ENCODE data around the gene BPIFA3.

GRCh38 chr20:33231237-33231636 is 14.1 kb downstream of the BPIFA3 start:
- no peak for TF ChIP-seq TAF1 (IDR thresholded peaks at IDR 0.05; ENCODE audit: control insufficient read depth, extremely low read depth, insufficient read depth, low read length, severe bottlenecking)
- TF ChIP-seq CXXC5 (CRISPR knock-in tag; IDR thresholded peaks at IDR 0.05): no peak
- TF ChIP-seq POLR2AphosphoS2 (IDR thresholded peaks at IDR 0.05; ENCODE audit: low read length): no peak
- no peak for TF ChIP-seq E2F1 (CRISPR knock-in tag; IDR thresholded peaks at IDR 0.05)
- TF ChIP-seq, protein P1, sequence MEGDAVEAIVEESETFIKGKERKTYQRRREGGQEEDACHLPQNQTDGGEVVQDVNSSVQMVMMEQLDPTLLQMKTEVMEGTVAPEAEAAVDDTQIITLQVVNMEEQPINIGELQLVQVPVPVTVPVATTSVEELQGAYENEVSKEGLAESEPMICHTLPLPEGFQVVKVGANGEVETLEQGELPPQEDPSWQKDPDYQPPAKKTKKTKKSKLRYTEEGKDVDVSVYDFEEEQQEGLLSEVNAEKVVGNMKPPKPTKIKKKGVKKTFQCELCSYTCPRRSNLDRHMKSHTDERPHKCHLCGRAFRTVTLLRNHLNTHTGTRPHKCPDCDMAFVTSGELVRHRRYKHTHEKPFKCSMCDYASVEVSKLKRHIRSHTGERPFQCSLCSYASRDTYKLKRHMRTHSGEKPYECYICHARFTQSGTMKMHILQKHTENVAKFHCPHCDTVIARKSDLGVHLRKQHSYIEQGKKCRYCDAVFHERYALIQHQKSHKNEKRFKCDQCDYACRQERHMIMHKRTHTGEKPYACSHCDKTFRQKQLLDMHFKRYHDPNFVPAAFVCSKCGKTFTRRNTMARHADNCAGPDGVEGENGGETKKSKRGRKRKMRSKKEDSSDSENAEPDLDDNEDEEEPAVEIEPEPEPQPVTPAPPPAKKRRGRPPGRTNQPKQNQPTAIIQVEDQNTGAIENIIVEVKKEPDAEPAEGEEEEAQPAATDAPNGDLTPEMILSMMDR (IDR thresholded peaks at IDR 0.05 in 2 of 3, conservative IDR thresholded peaks at IDR 0.05 in 1 of 3; ENCODE audit: insufficient read depth in 2 of 3, low read depth in 1 of 3, low read length in 3 of 3): no peak
- no peak for TF ChIP-seq TARDBP (IDR thresholded peaks at IDR 0.05)
- TF ChIP-seq ZNF318 (IDR thresholded peaks at IDR 0.05; ENCODE audit: borderline replicate concordance in 1 of 2, low read depth in 1 of 2): no peak
- TF ChIP-seq CBX1 (IDR thresholded peaks at IDR 0.05; ENCODE audit: low read depth): no peak

All from K562 (cell line).